Measurements from ENCODE around the gene ZSCAN10.

Gene ZSCAN10

GRCh38 chr16:3118204-3118790 is 19.2 kb upstream of the ZSCAN10 start:
- no peaks in the 10 kb centered on the region for H3K9me3 ChIP-seq (ENCODE audit: control insufficient read depth, low read length)
- no peak overlapping the region for H3K4me2 ChIP-seq (ENCODE audit: low read length)
- no peaks in the 10 kb centered on the region for H3K36me3 ChIP-seq (ENCODE audit: control insufficient read depth, insufficient read depth, low read length)
- TF ChIP-seq, protein P1, sequence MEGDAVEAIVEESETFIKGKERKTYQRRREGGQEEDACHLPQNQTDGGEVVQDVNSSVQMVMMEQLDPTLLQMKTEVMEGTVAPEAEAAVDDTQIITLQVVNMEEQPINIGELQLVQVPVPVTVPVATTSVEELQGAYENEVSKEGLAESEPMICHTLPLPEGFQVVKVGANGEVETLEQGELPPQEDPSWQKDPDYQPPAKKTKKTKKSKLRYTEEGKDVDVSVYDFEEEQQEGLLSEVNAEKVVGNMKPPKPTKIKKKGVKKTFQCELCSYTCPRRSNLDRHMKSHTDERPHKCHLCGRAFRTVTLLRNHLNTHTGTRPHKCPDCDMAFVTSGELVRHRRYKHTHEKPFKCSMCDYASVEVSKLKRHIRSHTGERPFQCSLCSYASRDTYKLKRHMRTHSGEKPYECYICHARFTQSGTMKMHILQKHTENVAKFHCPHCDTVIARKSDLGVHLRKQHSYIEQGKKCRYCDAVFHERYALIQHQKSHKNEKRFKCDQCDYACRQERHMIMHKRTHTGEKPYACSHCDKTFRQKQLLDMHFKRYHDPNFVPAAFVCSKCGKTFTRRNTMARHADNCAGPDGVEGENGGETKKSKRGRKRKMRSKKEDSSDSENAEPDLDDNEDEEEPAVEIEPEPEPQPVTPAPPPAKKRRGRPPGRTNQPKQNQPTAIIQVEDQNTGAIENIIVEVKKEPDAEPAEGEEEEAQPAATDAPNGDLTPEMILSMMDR (IDR thresholded peaks at IDR 0.05): no peak
- no peaks in the 10 kb centered on the region for H3K79me2 ChIP-seq
- no peak overlapping the region for H3K27ac ChIP-seq
- no peak overlapping the region for H3K9ac ChIP-seq
- H2AFZ ChIP-seq: no peak overlapping the region
- no peak overlapping the region for H3K4me3 ChIP-seq (ENCODE audit: low read depth, low read length)
- H3K27me3 ChIP-seq (ENCODE audit: control insufficient read depth, insufficient read depth, low read length): no peaks in the 10 kb centered on the region
- H3K4me1 ChIP-seq: peaks cover 2% of the 10 kb centered on the region

DNA sequence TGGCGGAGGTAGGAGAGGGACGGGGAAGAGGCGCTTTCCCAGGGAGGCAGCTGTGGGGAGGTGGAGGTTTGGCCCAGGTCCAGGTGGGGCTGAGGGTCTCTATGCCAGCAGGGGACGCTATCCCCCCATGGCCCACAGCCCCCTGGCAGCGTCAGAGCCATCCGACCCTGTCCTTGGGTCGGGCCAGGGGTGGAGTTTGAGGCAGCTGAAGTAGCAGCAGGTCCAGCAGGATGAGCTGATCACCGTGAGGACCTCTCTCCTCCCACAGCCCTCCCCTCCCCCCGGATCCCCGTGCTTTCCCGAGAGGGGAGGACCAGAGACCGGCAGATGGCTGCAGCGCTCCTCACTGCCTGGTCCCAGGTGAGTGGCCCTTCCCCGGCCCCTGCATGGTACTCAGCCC is 16.5 kb upstream of the ZSCAN10 start:
- Histone ChIP-seq H3K79me2 (no peaks in the 10 kb centered on the region), H3K36me3 (ENCODE audit: control insufficient read depth, insufficient read depth, low read length) (no peaks in the 10 kb centered on the region), H3K9ac (no peak overlapping the region), H3K4me3 (ENCODE audit: low read depth, low read length) (no peak overlapping the region), H2AFZ (no peak overlapping the region), H3K4me2 (ENCODE audit: low read length) (no peak overlapping the region), H3K9me3 (ENCODE audit: control insufficient read depth, low read length) (no peaks in the 10 kb centered on the region), H3K4me1 (peaks cover 8% of the 10 kb centered on the region), H3K27ac (no peak overlapping the region), H3K27me3 (ENCODE audit: control insufficient read depth, insufficient read depth, low read length) (no peaks in the 10 kb centered on the region)
- TF ChIP-seq, protein P1 (IDR thresholded peaks at IDR 0.05): no peak

- Histone ChIP-seq H3K27ac (no peak overlapping the region), H3K9ac (no peak overlapping the region), H3K9me3 (ENCODE audit: control insufficient read depth, low read length) (no peaks in the 10 kb centered on the region), H3K79me2 (no peaks in the 10 kb centered on the region), H3K36me3 (ENCODE audit: control insufficient read depth, insufficient read depth, low read length) (no peaks in the 10 kb centered on the region), H2AFZ (no peak overlapping the region), H3K27me3 (ENCODE audit: control insufficient read depth, insufficient read depth, low read length) (no peaks in the 10 kb centered on the region), H3K4me3 (ENCODE audit: low read depth, low read length) (no peak overlapping the region), H3K4me1 (peaks cover 8% of the 10 kb centered on the region), H3K4me2 (ENCODE audit: low read length) (no peak overlapping the region)
- TF ChIP-seq, protein P1 (IDR thresholded peaks at IDR 0.05): no peak
These were observed 15.9 kb upstream of the ZSCAN10 start for GRCh38 chr16:3115003-3115402.

DNA sequence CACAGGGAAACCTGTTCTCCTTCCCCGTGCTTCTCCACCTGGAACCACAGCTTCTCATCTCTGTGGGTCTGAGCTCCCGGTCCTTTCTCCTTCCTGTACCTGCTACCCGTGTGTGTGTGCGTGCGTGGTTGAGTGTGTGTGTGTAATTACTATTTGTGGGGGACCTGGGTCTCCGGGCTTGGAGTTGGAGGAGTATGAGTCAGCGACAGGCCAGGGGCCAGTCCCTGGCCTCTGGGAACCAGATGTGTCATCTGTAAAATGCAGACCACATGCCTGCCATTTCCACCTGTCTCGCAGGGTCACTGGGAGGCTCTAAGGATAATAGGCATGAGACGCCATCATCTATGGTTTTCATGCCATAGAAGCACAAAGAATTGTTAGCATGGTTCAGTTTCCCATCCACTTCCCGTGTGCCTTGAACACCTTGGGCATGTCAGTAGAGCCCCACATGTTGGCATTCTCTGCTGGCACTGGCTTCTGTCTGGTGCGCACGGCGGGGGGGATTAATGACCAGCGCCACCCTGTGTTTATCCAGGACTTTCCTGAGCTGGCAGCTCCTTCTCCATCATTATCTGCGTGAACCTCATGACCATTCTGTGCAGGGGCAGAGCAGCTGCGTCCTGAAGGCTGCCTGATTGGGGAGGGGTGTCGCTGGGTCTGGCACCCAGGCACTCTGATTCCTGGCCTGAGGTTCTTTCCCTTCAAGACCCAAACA is 14.8 kb upstream of the ZSCAN10 start:
- Histone ChIP-seq H3K9me3 (ENCODE audit: control insufficient read depth, low read length) (no peaks in the 10 kb centered on the region), H2AFZ (no peak overlapping the region), H3K36me3 (ENCODE audit: control insufficient read depth, insufficient read depth, low read length) (no peaks in the 10 kb centered on the region), H3K4me2 (ENCODE audit: low read length) (peak overlapping the region; percentile 88), H3K4me3 (ENCODE audit: low read depth, low read length) (peak overlapping the region; percentile 94), H3K27me3 (ENCODE audit: control insufficient read depth, insufficient read depth, low read length) (no peaks in the 10 kb centered on the region), H3K4me1 (peaks cover 8% of the 10 kb centered on the region), H3K9ac (no peak overlapping the region), H3K79me2 (no peaks in the 10 kb centered on the region), H3K27ac (no peak overlapping the region)
- TF ChIP-seq, protein P1 (IDR thresholded peaks at IDR 0.05): no peak

All from parathyroid adenoma (tissue), 2 donors.